OCI-LY7 (cell line): ENCODE measurements around the gene NFATC1. TPM values are rescaled to one million over a fixed set of nuclear protein-coding genes. Genes with fewer than 3 reads are reported as not detected.

Experiments used
- BruUV-seq: library from RNA; stranded (reverse); fragments of 400-500 nt; replicated peaks from 2 replicates; lab custom pipeline; 2021; lab: Mats Ljungman, UMichigan
- CTCF ChIA-PET: fragments of 300-600 bp; sonication (Branson Sonifier 250); formaldehyde crosslinking; loops from one replicate; lab custom pipeline; 2022; ENCODE audit warnings: antibody characterized with exemption; ENCODE audit not compliant: unreplicated experiment; lab: Charles Lee
- POLR2A ChIA-PET: fragments of 300-600 bp; sonication (Branson Sonifier 250); formaldehyde crosslinking; loops from one replicate; lab custom pipeline; 2022; ENCODE audit warnings: antibody characterized with exemption; lab: Charles Lee
- DNase-seq: peaks from one replicate; pipeline ENCODE4 v3.0.0-alpha.2; 2015; ENCODE audit warnings: low spot score
- H2AFZ ChIP-seq: fragments of 200-600 bp; sonication (generic), shearing (Covaris generic); 2 replicates; pipeline ENCODE4 v1.6.1; 2014; ENCODE audit warnings: mild to moderate bottlenecking, antibody characterized with exemption, low read length, moderate library complexity
- H3K27ac ChIP-seq: fragments of 200-600 bp; sonication (generic); 2 replicates; pipeline ENCODE4 v1.5.1; 2014; ENCODE audit warnings: mixed run types, low read depth, mild to moderate bottlenecking, moderate library complexity, low read length, inconsistent platforms; ENCODE audit not compliant: poor library complexity, severe bottlenecking
- H3K36me3 ChIP-seq: fragments of 200-600 bp; sonication (generic); 2 replicates; pipeline ENCODE4 v1.6.1; 2014; ENCODE audit warnings: mild to moderate bottlenecking, antibody characterized with exemption, low read length, moderate library complexity, mixed read lengths; ENCODE audit not compliant: insufficient read depth
- H3K4me1 ChIP-seq: fragments of 200-600 bp; sonication (generic); 2 replicates; pipeline ENCODE4 v1.5.1; 2014; ENCODE audit warnings: mild to moderate bottlenecking, low read length; ENCODE audit not compliant: insufficient read depth, poor library complexity, severe bottlenecking
- H3K4me2 ChIP-seq: fragments of 200-600 bp; sonication (generic); 2 replicates; pipeline ENCODE4 v1.6.1; 2014; ENCODE audit warnings: mild to moderate bottlenecking, low read length
- H3K4me3 ChIP-seq: fragments of 200-600 bp; sonication (generic); 2 replicates; pipeline ENCODE4 v1.5.1; 2014; ENCODE audit warnings: mild to moderate bottlenecking, low read depth, low read length; ENCODE audit not compliant: poor library complexity, severe bottlenecking
- H3K79me2 ChIP-seq: fragments of 200-600 bp; sonication (generic); 2 replicates; pipeline ENCODE4 v1.6.1; 2016; ENCODE audit warnings: low read depth, mild to moderate bottlenecking, low read length, moderate library complexity, mixed read lengths; ENCODE audit not compliant: insufficient read depth
- H3K9me2 ChIP-seq: fragments of 200-600 bp; sonication (generic); 2 replicates; pipeline ENCODE4 v1.6.1; 2016; ENCODE audit warnings: mild to moderate bottlenecking, low read length, mixed read lengths; ENCODE audit not compliant: insufficient read depth
- H3K9me3 ChIP-seq: fragments of 200-600 bp; sonication (generic); 2 replicates; pipeline ENCODE4 v1.6.1; 2014; ENCODE audit warnings: mild to moderate bottlenecking, mixed run types, low read length, mixed read lengths
- H4K20me1 ChIP-seq: fragments of 200-600 bp; sonication (generic); 2 replicates; pipeline ENCODE4 v1.6.1; 2014; ENCODE audit warnings: mild to moderate bottlenecking, antibody characterized with exemption, low read length, moderate library complexity, mixed read lengths; ENCODE audit not compliant: insufficient read depth
- EZH2phosphoT487 ChIP-seq: fragments of 200-600 bp; sonication (generic); IDR thresholded peaks from 2 replicates; pipeline ENCODE4 v1.6.1; 2018; ENCODE audit warnings: low read depth, borderline replicate concordance, mild to moderate bottlenecking, mixed run types, antibody characterized with exemption, low read length, moderate library complexity, mixed read lengths
- intact Hi-C: fragments of 100-400 bp; cut with micrococcal nuclease; formaldehyde crosslinking; loops from one replicate; pipeline ENCODE4 v1.10.0; 2022; ENCODE audit not compliant: unreplicated experiment
- total RNA-seq, 2 experiments: library from RNA; depleted of rRNA in 1 of 2; stranded (reverse); fragments of >200 nt in 1 of 2; shearing (Covaris generic) in 1 of 2; gene quantifications; 2 replicates each; pipeline ENCODE4 v1.2.3, GENCODE V29; 2014 to 2022
- TF ChIP-seq, protein P1 (sequence below): fragments of 200-600 bp; sonication (generic); conservative IDR thresholded peaks from 2 replicates; pipeline ENCODE4 v1.5.1; 2014; ENCODE audit warnings: mild to moderate bottlenecking, antibody characterized with exemption, low read length, moderate library complexity, mixed read lengths

Gene NFATC1
- total RNA-seq, 2 experiments from 2014 or later: 23.6 to 50.4 TPM

- no TSS peak for BruUV-seq
- Histone ChIP-seq H3K36me3 (peaks cover 10% of the 10 kb centered on the region), H3K4me1 (peaks cover 70% of the 10 kb centered on the region), H3K4me2 (peak overlapping the region; percentile 61), H4K20me1 (no peaks in the 10 kb centered on the region), H3K27ac (peak overlapping the region; percentile 75), H3K9me3 (no peaks in the 10 kb centered on the region), H2AFZ (no peak overlapping the region), H3K79me2 (no peaks in the 10 kb centered on the region), H3K9me2 (no peaks in the 10 kb centered on the region), H3K4me3 (no peak overlapping the region)
- no peak for TF ChIP-seq EZH2phosphoT487
- TF ChIP-seq, protein P1, sequence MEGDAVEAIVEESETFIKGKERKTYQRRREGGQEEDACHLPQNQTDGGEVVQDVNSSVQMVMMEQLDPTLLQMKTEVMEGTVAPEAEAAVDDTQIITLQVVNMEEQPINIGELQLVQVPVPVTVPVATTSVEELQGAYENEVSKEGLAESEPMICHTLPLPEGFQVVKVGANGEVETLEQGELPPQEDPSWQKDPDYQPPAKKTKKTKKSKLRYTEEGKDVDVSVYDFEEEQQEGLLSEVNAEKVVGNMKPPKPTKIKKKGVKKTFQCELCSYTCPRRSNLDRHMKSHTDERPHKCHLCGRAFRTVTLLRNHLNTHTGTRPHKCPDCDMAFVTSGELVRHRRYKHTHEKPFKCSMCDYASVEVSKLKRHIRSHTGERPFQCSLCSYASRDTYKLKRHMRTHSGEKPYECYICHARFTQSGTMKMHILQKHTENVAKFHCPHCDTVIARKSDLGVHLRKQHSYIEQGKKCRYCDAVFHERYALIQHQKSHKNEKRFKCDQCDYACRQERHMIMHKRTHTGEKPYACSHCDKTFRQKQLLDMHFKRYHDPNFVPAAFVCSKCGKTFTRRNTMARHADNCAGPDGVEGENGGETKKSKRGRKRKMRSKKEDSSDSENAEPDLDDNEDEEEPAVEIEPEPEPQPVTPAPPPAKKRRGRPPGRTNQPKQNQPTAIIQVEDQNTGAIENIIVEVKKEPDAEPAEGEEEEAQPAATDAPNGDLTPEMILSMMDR: 0 out of 2 replicates have a peak, but pooled peaks have one; percentile 24
- DNase-seq: peak; percentile 40
- intact Hi-C loops: no loop called here
- ChIA-PET CTCF (no interaction called here), POLR2A (no interaction called here)
Observed at GRCh38 chr18:79517341-79517740, 121.6 kb downstream of the NFATC1 start.

GRCh38 chr18:79518028-79518682 is 122.4 kb downstream of the NFATC1 start:
- ChIA-PET POLR2A (no interaction called here), CTCF (no interaction called here)
- Histone ChIP-seq H3K9me2 (no peaks in the 10 kb centered on the region), H2AFZ (no peak overlapping the region), H3K36me3 (peaks cover 10% of the 10 kb centered on the region), H3K4me1 (peaks cover 78% of the 10 kb centered on the region), H3K4me3 (no peak overlapping the region), H3K27ac (peak overlapping the region; percentile 75), H3K4me2 (peak overlapping the region; percentile 61), H4K20me1 (no peaks in the 10 kb centered on the region), H3K79me2 (no peaks in the 10 kb centered on the region), H3K9me3 (no peaks in the 10 kb centered on the region)
- TF ChIP-seq, protein P1: no peak
- TF ChIP-seq EZH2phosphoT487: no peak
- intact Hi-C loops: no loop called here
- BruUV-seq: no TSS peak
- DNase-seq: no peak

DNA sequence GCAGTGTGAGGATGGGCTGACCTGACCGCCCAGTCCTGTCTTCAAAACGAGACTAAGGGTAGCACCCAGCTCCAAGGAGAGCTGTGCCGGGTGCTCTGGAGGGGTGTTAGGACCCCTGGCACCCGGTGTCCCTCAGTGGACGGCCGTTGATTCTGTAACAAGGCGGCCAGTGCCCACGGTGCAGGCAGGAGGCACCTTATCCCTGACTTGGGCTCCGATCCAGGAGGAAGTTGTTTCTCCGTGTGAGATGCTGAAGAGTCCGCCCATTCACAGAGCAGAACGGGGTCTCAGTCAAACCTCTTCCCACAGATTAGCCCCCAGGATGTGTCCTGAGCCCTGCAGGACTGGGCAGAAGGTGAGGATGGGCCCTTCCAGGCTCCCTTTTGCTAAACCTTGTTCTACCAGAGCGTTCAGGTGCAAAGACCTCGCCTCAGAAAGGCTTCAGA is 123.0 kb downstream of the NFATC1 start:
- H3K4me2 ChIP-seq: no peak overlapping the region
- peaks cover 83% of the 10 kb centered on the region for H3K4me1 ChIP-seq
- H2AFZ ChIP-seq: no peak overlapping the region
- H3K36me3 ChIP-seq: peaks cover 10% of the 10 kb centered on the region
- intact Hi-C loops: no loop called here
- H4K20me1 ChIP-seq: no peaks in the 10 kb centered on the region
- CTCF ChIA-PET: no interaction called here
- no peaks in the 10 kb centered on the region for H3K9me3 ChIP-seq
- no TSS peak for BruUV-seq
- H3K9me2 ChIP-seq: no peaks in the 10 kb centered on the region
- POLR2A ChIA-PET: no interaction called here
- no peak for TF ChIP-seq EZH2phosphoT487
- TF ChIP-seq, protein P1: no peak
- DNase-seq: no peak
- H3K79me2 ChIP-seq: no peaks in the 10 kb centered on the region
- no peak overlapping the region for H3K4me3 ChIP-seq
- no peak overlapping the region for H3K27ac ChIP-seq
